ENCODE data around the gene GNA12. TPM values are rescaled to one million over a fixed set of nuclear protein-coding genes. Genes with fewer than 3 reads are reported as not detected.

GNA12 gene
- polyA plus RNA-seq, 1 of the 3 experiments (the other 2 are of a cell fraction), result 64.8 TPM

GRCh38 chr7:2691011-2691707, 152.9 kb downstream of the GNA12 start:
- Histone ChIP-seq H3K4me2 (no peak overlapping the region), H3K27me3 (ENCODE audit: insufficient read depth) (peaks cover 21% of the 10 kb centered on the region), H2AFZ (ENCODE audit: low read depth) (no peak overlapping the region), H3K4me3 (ENCODE audit: low read depth in 2 of 2, low read length in 1 of 2) (no peak overlapping the region), H3F3A (replicated peaks; ENCODE audit: insufficient read depth) (no peaks in the 10 kb centered on the region), H3K9me2 (no peaks in the 10 kb centered on the region), H3K9me3 (no peaks in the 10 kb centered on the region), H3K4me1 (ENCODE audit: control insufficient read depth in 1 of 2, insufficient read depth in 2 of 2, low read depth in 1 of 2, low read length in 1 of 2) (peaks cover 7 to 16% of the 10 kb centered on the region in 2 experiments; a peak in 3 of 4 replicates), H3K27ac (ENCODE audit: low read depth in 2 of 2, low read length in 1 of 2) (no peak overlapping the region), H4K20me1 (ENCODE audit: insufficient read depth) (no peaks in the 10 kb centered on the region), H3K79me2 (ENCODE audit: insufficient read depth) (no peaks in the 10 kb centered on the region), H3K36me3 (replicated peaks in 1 of 2; ENCODE audit: control insufficient read depth in 1 of 2, insufficient read depth in 2 of 2, low read length in 1 of 2) (no peaks in the 10 kb centered on the region), H3K9ac (no peak overlapping the region)
- no peak for TF ChIP-seq PBX3 (IDR thresholded peaks at IDR 0.05)
- TF ChIP-seq CHD2 (IDR thresholded peaks at IDR 0.05; ENCODE audit: low read length, partially characterized antibody), result no peak
- TF ChIP-seq MXI1 (IDR thresholded peaks at IDR 0.05; ENCODE audit: low read depth, low read length), result no peak
- TF ChIP-seq RFX5 (IDR thresholded peaks at IDR 0.05; ENCODE audit: low read length), result no peak
- TF ChIP-seq NRF1 (IDR thresholded peaks at IDR 0.05; ENCODE audit: low read depth, low read length), result no peak
- TF ChIP-seq ZBTB33 (IDR thresholded peaks at IDR 0.05; ENCODE audit: borderline replicate concordance, low read depth), result no peak
- no peak for TF ChIP-seq JUND (IDR thresholded peaks at IDR 0.05)
- no peak for TF ChIP-seq RAD21 (IDR thresholded peaks at IDR 0.05; ENCODE audit: low read length)
- no peak for TF ChIP-seq RCOR1 (IDR thresholded peaks at IDR 0.05; ENCODE audit: low read length)
- DNase-seq, result no peak
- POLR2A ChIA-PET, result interaction anchor here (0.7 kb wide), 1 partner anchor 1321 kb away, joined by 5 read pairs; no protein-coding TSS in a partner anchor
- CTCF ChIA-PET, result interaction anchor here (2.8 to 15.8 kb wide), 2 partner anchors 11 to 21 kb away, joined by 21 to 204 read pairs; no protein-coding TSS in a partner anchor
- 94% methylated on average over 18 of the region's 18 CpGs for WGBS (ENCODE audit: low lambda C conversion rate)

- ChIA-PET CTCF (interaction anchor here (0.6 to 15.8 kb wide), 11 partner anchors 9 to 239 kb away, joined by 3 to 204 read pairs (median 4); no protein-coding TSS in a partner anchor), POLR2A (interaction anchor here (0.7 kb wide), 1 partner anchor 1322 kb away, joined by 5 read pairs; no protein-coding TSS in a partner anchor)
- H3K27ac ChIP-seq (ENCODE audit: low read depth in 2 of 2, low read length in 1 of 2), result no peak overlapping the region
- H3K9me3 ChIP-seq, result no peaks in the 10 kb centered on the region
- H3K27me3 ChIP-seq (ENCODE audit: insufficient read depth), result peaks cover 21% of the 10 kb centered on the region
- H3K79me2 ChIP-seq (ENCODE audit: insufficient read depth), result no peaks in the 10 kb centered on the region
- H3K4me1 ChIP-seq (ENCODE audit: control insufficient read depth in 1 of 2, insufficient read depth in 2 of 2, low read depth in 1 of 2, low read length in 1 of 2), result peaks cover 7 to 16% of the 10 kb centered on the region in 2 experiments; a peak in 3 of 4 replicates
- TF ChIP-seq SMC3 (IDR thresholded peaks at IDR 0.05; ENCODE audit: low read depth, low read length) (no peak), MXI1 (IDR thresholded peaks at IDR 0.05; ENCODE audit: low read depth, low read length) (no peak), JUND (IDR thresholded peaks at IDR 0.05) (no peak), RFX5 (IDR thresholded peaks at IDR 0.05; ENCODE audit: low read length) (no peak), GABPA (IDR thresholded peaks at IDR 0.05; ENCODE audit: low read depth) (no peak), TAF1 (IDR thresholded peaks at IDR 0.05; ENCODE audit: borderline replicate concordance, low read depth, low read length) (no peak), POLR2AphosphoS5 (IDR thresholded peaks at IDR 0.05; ENCODE audit: low read depth, low read length) (no peak), REST (IDR thresholded peaks at IDR 0.05; ENCODE audit: low read depth, low read length) (no peak), CHD2 (IDR thresholded peaks at IDR 0.05; ENCODE audit: low read length, partially characterized antibody) (no peak), FOXM1 (IDR thresholded peaks at IDR 0.05; ENCODE audit: low read depth) (no peak), RCOR1 (IDR thresholded peaks at IDR 0.05; ENCODE audit: low read length) (no peak), FOSL2 (IDR thresholded peaks at IDR 0.05; ENCODE audit: borderline replicate concordance, low read depth) (no peak), TCF12 (IDR thresholded peaks at IDR 0.05) (no peak), NRF1 (IDR thresholded peaks at IDR 0.05; ENCODE audit: low read depth, low read length) (no peak), PBX3 (IDR thresholded peaks at IDR 0.05) (no peak)
- no peak overlapping the region for H3K9ac ChIP-seq
- H3K9me2 ChIP-seq, result no peaks in the 10 kb centered on the region
- H3K4me2 ChIP-seq, result no peak overlapping the region
- H3K36me3 ChIP-seq (replicated peaks in 1 of 2; ENCODE audit: control insufficient read depth in 1 of 2, insufficient read depth in 2 of 2, low read length in 1 of 2), result no peaks in the 10 kb centered on the region
- no peak overlapping the region for H2AFZ ChIP-seq (ENCODE audit: low read depth)
- H3K4me3 ChIP-seq (ENCODE audit: low read depth in 2 of 2, low read length in 1 of 2), result no peak overlapping the region
- no peak for DNase-seq
- 75% methylated on average over 15 of the region's 23 CpGs for WGBS (ENCODE audit: low lambda C conversion rate)
- no peaks in the 10 kb centered on the region for H3F3A ChIP-seq (replicated peaks; ENCODE audit: insufficient read depth)
- H4K20me1 ChIP-seq (ENCODE audit: insufficient read depth), result no peaks in the 10 kb centered on the region
These were observed 154.0 kb downstream of the GNA12 start for GRCh38 chr7:2689951-2690705.
